ENCODE results near the gene MARCHF10. TPM values are rescaled to one million over a fixed set of nuclear protein-coding genes. Genes with fewer than 3 reads are reported as not detected.
"Not testable (repeated sequence)": the region's sequence is repeated elsewhere in the genome, so short reads cannot be mapped to it uniquely, and the experiment has no call there.

MARCHF10 gene
- total RNA-seq, 2 donors from 2014 or later, result not detected

GRCh38 chr17:62800585-62800984 lies 7.5 kb downstream of the MARCHF10 start:
- ATAC-seq, result no peak
- H3K9me3 Mint-ChIP-seq, result no peaks in the 10 kb centered on the region
- no peak overlapping the region for H3K27ac Mint-ChIP-seq

GRCh38 chr17:62797959-62798358 lies 10.2 kb downstream of the MARCHF10 start:
- peak; percentile 49 to 56 for ATAC-seq
- no peak overlapping the region for H3K27ac Mint-ChIP-seq

More at GRCh38 chr17:62800585-62800984, 7.5 kb downstream of the MARCHF10 start:
- DNase-seq (ENCODE audit: low spot score in 2 of 2), result no peak
- H3K36me3 Mint-ChIP-seq, result no peaks in the 10 kb centered on the region

GRCh38 chr17:62796291-62796690 lies 11.8 kb downstream of the MARCHF10 start:
- no peak overlapping the region for H3K27ac Mint-ChIP-seq
- DNase-seq (ENCODE audit: low spot score in 2 of 2) (no peak), ATAC-seq (no peak)
- H3K9me3 Mint-ChIP-seq, result peaks cover 0 to 4% of the 10 kb centered on the region in 2 donors
- H3K36me3 Mint-ChIP-seq, result peaks cover 0 to 7% of the 10 kb centered on the region in 2 donors

More at GRCh38 chr17:62797959-62798358, 10.2 kb downstream of the MARCHF10 start:
- H3K36me3 Mint-ChIP-seq, result peaks cover 0 to 7% of the 10 kb centered on the region in 2 donors
- H3K9me3 Mint-ChIP-seq, result peaks cover 0 to 4% of the 10 kb centered on the region in 2 donors
- DNase-seq (ENCODE audit: low spot score in 2 of 2), result no peak

GRCh38 chr17:62794666-62794971 lies 13.5 kb downstream of the MARCHF10 start:
- Mint-ChIP-seq H3K27ac (no peak overlapping the region), H3K36me3 (peaks cover 0 to 7% of the 10 kb centered on the region in 2 donors), H3K9me3 (peaks cover 0 to 4% of the 10 kb centered on the region in 2 donors)
- no peak for DNase-seq (ENCODE audit: low spot score in 2 of 2)
- ATAC-seq, result no peak

GRCh38 chr17:62793919-62794665 lies 14.0 kb downstream of the MARCHF10 start:
- ATAC-seq (no peak), DNase-seq (ENCODE audit: low spot score in 2 of 2) (no peak)
- peak overlapping the region in 1 of 2 donors; percentile 25 for H3K27ac Mint-ChIP-seq
- H3K9me3 Mint-ChIP-seq, result peaks cover 0 to 4% of the 10 kb centered on the region in 2 donors
- H3K36me3 Mint-ChIP-seq, result peaks cover 0 to 7% of the 10 kb centered on the region in 2 donors

GRCh38 chr17:62792447-62792800 lies 15.7 kb downstream of the MARCHF10 start:
- Mint-ChIP-seq H3K9me3 (peaks cover 0 to 4% of the 10 kb centered on the region in 2 donors), H3K36me3 (peaks cover 0 to 7% of the 10 kb centered on the region in 2 donors), H3K27ac (no peak overlapping the region)
- ATAC-seq, result no peak
- no peak for DNase-seq (ENCODE audit: low spot score in 2 of 2)

- H3K36me3 Mint-ChIP-seq, result peaks cover 0 to 7% of the 10 kb centered on the region in 2 donors
- H3K27ac Mint-ChIP-seq, result no peak overlapping the region
- DNase-seq (ENCODE audit: low spot score in 2 of 2) (no peak), ATAC-seq (no peak)
- H3K9me3 Mint-ChIP-seq, result peaks cover 0 to 4% of the 10 kb centered on the region in 2 donors
These were observed 16.2 kb downstream of the MARCHF10 start for GRCh38 chr17:62791767-62792446.

- no peak for ATAC-seq
These were observed 16.8 kb downstream of the MARCHF10 start for GRCh38 chr17:62791235-62791734.

GRCh38 chr17:62790564-62790986 lies 17.5 kb downstream of the MARCHF10 start:
- Mint-ChIP-seq H3K27ac (no peak overlapping the region), H3K9me3 (peaks cover 0 to 4% of the 10 kb centered on the region in 2 donors), H3K36me3 (peaks cover 0 to 7% of the 10 kb centered on the region in 2 donors)
- ATAC-seq, result no peak
- no peak for DNase-seq (ENCODE audit: low spot score in 2 of 2)

More at GRCh38 chr17:62791235-62791734, 16.8 kb downstream of the MARCHF10 start:
- H3K36me3 Mint-ChIP-seq, result peaks cover 0 to 7% of the 10 kb centered on the region in 2 donors
- H3K27ac Mint-ChIP-seq, result no peak overlapping the region
- H3K9me3 Mint-ChIP-seq, result peaks cover 0 to 4% of the 10 kb centered on the region in 2 donors
- DNase-seq (ENCODE audit: low spot score in 2 of 2), result no peak

GRCh38 chr17:62787366-62787765 lies 20.7 kb downstream of the MARCHF10 start:
- no peak overlapping the region for H3K27ac Mint-ChIP-seq
- ATAC-seq, result no peak
- H3K9me3 Mint-ChIP-seq, result peaks cover 4 to 7% of the 10 kb centered on the region in 2 donors
- peaks cover 4% of the 10 kb centered on the region in 2 donors for H3K36me3 Mint-ChIP-seq
- no peak for DNase-seq (ENCODE audit: low spot score in 2 of 2)

- ATAC-seq, result no peak
These were observed 21.5 kb downstream of the MARCHF10 start for GRCh38 chr17:62786646-62787045.

GRCh38 chr17:62785983-62786382 lies 22.1 kb downstream of the MARCHF10 start:
- H3K36me3 Mint-ChIP-seq; H3K9me3 Mint-ChIP-seq; ATAC-seq; DNase-seq (ENCODE audit: low spot score in 2 of 2); H3K27ac Mint-ChIP-seq: not testable (repeated sequence)

More at GRCh38 chr17:62786646-62787045, 21.5 kb downstream of the MARCHF10 start:
- no peak for DNase-seq (ENCODE audit: low spot score in 2 of 2)
- H3K36me3 Mint-ChIP-seq, result peaks cover 4% of the 10 kb centered on the region in 2 donors
- H3K9me3 Mint-ChIP-seq, result peaks cover 4 to 7% of the 10 kb centered on the region in 2 donors
- no peak overlapping the region for H3K27ac Mint-ChIP-seq

- H3K9me3 Mint-ChIP-seq, result peaks cover 4 to 7% of the 10 kb centered on the region in 2 donors
- no peak for ATAC-seq
- no peak overlapping the region for H3K27ac Mint-ChIP-seq
- peaks cover 4% of the 10 kb centered on the region in 2 donors for H3K36me3 Mint-ChIP-seq
- DNase-seq (ENCODE audit: low spot score in 2 of 2), result no peak
These were observed 25.3 kb downstream of the MARCHF10 start for GRCh38 chr17:62782730-62783270.

- peaks cover 4 to 7% of the 10 kb centered on the region in 2 donors for H3K9me3 Mint-ChIP-seq
- H3K27ac Mint-ChIP-seq, result no peak overlapping the region
- ATAC-seq (no peak), DNase-seq (ENCODE audit: low spot score in 2 of 2) (no peak)
- peaks cover 4% of the 10 kb centered on the region in 2 donors for H3K36me3 Mint-ChIP-seq
These were observed 26.3 kb downstream of the MARCHF10 start for GRCh38 chr17:62781831-62782251.

- no peak for ATAC-seq
- no peak overlapping the region for H3K27ac Mint-ChIP-seq
- H3K36me3 Mint-ChIP-seq, result peaks cover 4% of the 10 kb centered on the region in 2 donors
- DNase-seq (ENCODE audit: low spot score in 2 of 2), result no peak
- H3K9me3 Mint-ChIP-seq, result peaks cover 4 to 7% of the 10 kb centered on the region in 2 donors
These were observed 26.8 kb downstream of the MARCHF10 start for GRCh38 chr17:62781356-62781755.

GRCh38 chr17:62780951-62781350 lies 27.2 kb downstream of the MARCHF10 start:
- peaks cover 4 to 7% of the 10 kb centered on the region in 2 donors for H3K9me3 Mint-ChIP-seq
- no peak overlapping the region for H3K27ac Mint-ChIP-seq
- ATAC-seq (no peak), DNase-seq (ENCODE audit: low spot score in 2 of 2) (no peak)
- H3K36me3 Mint-ChIP-seq, result peaks cover 4% of the 10 kb centered on the region in 2 donors

- Mint-ChIP-seq H3K9me3 (peaks cover 4 to 7% of the 10 kb centered on the region in 2 donors), H3K27ac (no peak overlapping the region), H3K36me3 (peaks cover 4% of the 10 kb centered on the region in 2 donors)
- no peak for ATAC-seq
- DNase-seq (ENCODE audit: low spot score in 2 of 2), result no peak
These were observed 27.8 kb downstream of the MARCHF10 start for GRCh38 chr17:62780269-62780668.
